A549 (cell line): Measurements from ENCODE around the gene SACS. TPM values are rescaled to one million over a fixed set of nuclear protein-coding genes. Genes with fewer than 3 reads are reported as not detected.

Experiments used
- ATAC-seq, 2 experiments: fragments of 200-7000 bp in 1 of 2; fragments of >200 bp in 1 of 2; cut with Nextera tagmentation in 1 of 2; cut with Tn5 transposase in 1 of 2; 3 replicates each; pipeline versions ENCODE4 v1.8.0 to v1.9.1; 2018 to 2020; ENCODE audit warnings: mild to moderate bottlenecking in 1 of 2, moderate library complexity in 1 of 2
- CTCF ChIA-PET: fragments of 300-600 bp; sonication (Branson Sonifier 250); formaldehyde crosslinking; extraction: SDS; loops from one replicate; lab custom pipeline; 2021; ENCODE audit warnings: antibody characterized with exemption, inconsistent platforms; lab: Yijun Ruan, JAX
- POLR2A ChIA-PET: fragments of 350-600 bp; formaldehyde crosslinking; extraction: SDS; loops from one replicate; lab custom pipeline; 2021; ENCODE audit warnings: antibody characterized with exemption, inconsistent platforms; lab: Yijun Ruan, JAX
- DNase-seq, 2 experiments: peaks; one replicate each; pipeline versions ENCODE4 v3.0.0 to v3.0.0-alpha.2; 2011 to 2016; ENCODE audit warnings: low read depth in 1 of 2, low spot score in 1 of 2
- FAIRE-seq: peaks from 2 replicates; lab custom pipeline; 2011; peaks lifted over from hg19 to GRCh38; lab: Jason Lieb, UNC
- H3K27ac ChIP-seq, 2 experiments: fragments of >200 bp; sonication (Bioruptor Twin); formaldehyde crosslinking; 3 replicates each; pipeline ENCODE4 v1.5.1; 2016 to 2017
- H3K4me1 ChIP-seq: fragments of >200 bp; sonication (Bioruptor Twin); formaldehyde crosslinking; 3 replicates; pipeline ENCODE4 v1.6.1; 2016
- H3K4me2 ChIP-seq: fragments of >200 bp; sonication (Bioruptor Twin); formaldehyde crosslinking; 3 replicates; pipeline ENCODE4 v1.6.1; 2016
- H3K4me3 ChIP-seq: fragments of >200 bp; sonication (Bioruptor Twin); formaldehyde crosslinking; 3 replicates; pipeline ENCODE4 v1.5.1; 2016
- H3K9me3 ChIP-seq: fragments of >200 bp; sonication (Bioruptor Twin); formaldehyde crosslinking; 3 replicates; pipeline ENCODE4 v1.6.1; 2016
- BHLHE40 ChIP-seq: IDR thresholded peaks from 2 replicates; pipeline ENCODE4 v1.6.1; 2012; ENCODE audit warnings: low read depth, low read length, inconsistent platforms
- CHD2 ChIP-seq: fragments of 150-350 bp; IDR thresholded peaks from 2 replicates; pipeline ENCODE4 v1.6.1; 2014; ENCODE audit warnings: low read length; ENCODE audit not compliant: partially characterized antibody
- CHD4 ChIP-seq: fragments of 200-600 bp; sonication (generic); IDR thresholded peaks from 2 replicates; pipeline ENCODE4 v1.6.1; 2016; ENCODE audit warnings: antibody characterized with exemption, mild to moderate bottlenecking, borderline replicate concordance
- E2F6 ChIP-seq: IDR thresholded peaks from 2 replicates; pipeline ENCODE4 v1.6.1; 2012; ENCODE audit warnings: low read depth, borderline replicate concordance
- EHMT2 ChIP-seq: fragments of 200-600 bp; sonication (generic); IDR thresholded peaks from 2 replicates; pipeline ENCODE4 v1.6.1; 2016; ENCODE audit warnings: antibody characterized with exemption, low read depth, mild to moderate bottlenecking, moderate library complexity
- EP300 ChIP-seq, 2 experiments: fragments of >200 bp; sonication (Bioruptor Twin); formaldehyde crosslinking; IDR thresholded peaks; 2 replicates in 1 of 2; 3 replicates in 1 of 2; pipeline ENCODE4 v1.6.1; 2016 to 2017
- ESRRA ChIP-seq: fragments of 150-350 bp; IDR thresholded peaks from 2 replicates; pipeline ENCODE4 v1.6.1; 2014; ENCODE audit warnings: mild to moderate bottlenecking, low read length, borderline replicate concordance
- FOXS1 ChIP-seq: fragments of 250-450 bp; sonication (Bioruptor Pico); IDR thresholded peaks from 2 replicates; pipeline ENCODE4 v1.5.0; 2020; ENCODE audit warnings: mild to moderate bottlenecking, moderate library complexity
- HDAC2 ChIP-seq: fragments of 200-600 bp; sonication (generic); IDR thresholded peaks from 2 replicates; pipeline ENCODE4 v1.6.1; 2016
- HEYL ChIP-seq: fragments of 250-450 bp; sonication (Bioruptor Pico); IDR thresholded peaks from 2 replicates; pipeline ENCODE4 v1.8.0; 2021; ENCODE audit warnings: mild to moderate bottlenecking, moderate library complexity
- HOXB13 ChIP-seq: fragments of 250-450 bp; sonication (Bioruptor Pico); IDR thresholded peaks from 2 replicates; pipeline ENCODE4 v1.5.0; 2020; ENCODE audit warnings: low read depth, mild to moderate bottlenecking, moderate library complexity
- MAFK ChIP-seq: fragments of 450-650 bp; IDR thresholded peaks from 2 replicates; pipeline ENCODE4 v1.6.1; 2014; ENCODE audit not compliant: partially characterized antibody
- MAX ChIP-seq: IDR thresholded peaks from 2 replicates; pipeline ENCODE4 v1.6.1; 2012
- NR3C1 ChIP-seq: fragments of >200 bp; sonication (Bioruptor Twin); formaldehyde crosslinking; IDR thresholded peaks from 3 replicates; pipeline ENCODE4 v1.6.1; 2017
- PHF8 ChIP-seq: fragments of 200-600 bp; sonication (generic); IDR thresholded peaks from 2 replicates; pipeline ENCODE4 v1.6.1; 2016; ENCODE audit warnings: low read depth, mild to moderate bottlenecking, antibody characterized with exemption, moderate library complexity, borderline replicate concordance
- POLR2A ChIP-seq: IDR thresholded peaks from 2 replicates; pipeline ENCODE4 v1.6.1; 2012; ENCODE audit warnings: mild to moderate bottlenecking, low read length
- POLR2AphosphoS2 ChIP-seq: conservative IDR thresholded peaks from 2 replicates; pipeline ENCODE4 v1.6.1; 2012; ENCODE audit warnings: low read length, improper control_type of control experiment, inconsistent platforms
- RARB ChIP-seq: fragments of 250-450 bp; sonication (Bioruptor Pico); IDR thresholded peaks from 2 replicates; pipeline ENCODE4 v1.8.0; 2021; ENCODE audit warnings: mild to moderate bottlenecking, moderate library complexity
- REST ChIP-seq: fragments of 200-600 bp; sonication (generic); IDR thresholded peaks from 2 replicates; pipeline ENCODE4 v1.6.1; 2016; ENCODE audit warnings: antibody characterized with exemption, mild to moderate bottlenecking, moderate library complexity
- TP53 ChIP-seq: fragments of 250-450 bp; sonication (Bioruptor Pico); IDR thresholded peaks from 2 replicates; pipeline ENCODE4 v1.5.0; 2021; ENCODE audit warnings: mild to moderate bottlenecking, moderate library complexity
- ZNF302 ChIP-seq: fragments of 250-450 bp; sonication (Bioruptor Pico); IDR thresholded peaks from 2 replicates; pipeline ENCODE4 v1.9.0; 2021; ENCODE audit warnings: inconsistent platforms, mild to moderate bottlenecking, moderate library complexity
- WGBS: methylation state at CpG from one replicate; pipeline ENCODE4 v1.1.6; 2017; ENCODE audit errors: missing lambda C conversion rate; 5-methylcytosine and 5-hydroxymethylcytosine counted together
- polyA minus RNA-seq: library from RNA; depleted of rRNA, polyadenylated mRNA; stranded (reverse); fragments of >200 nt; gene quantifications from 2 replicates; pipeline ENCODE4 v1.2.3, GENCODE V29; 2011; rRNA and poly(A)+ RNA removed
- polyA plus RNA-seq, 4 experiments: library from polyadenylated mRNA; depleted of rRNA in 3 of 4; stranded (reverse); fragments of >200 nt; fragmentation: RNase III in 1 of 4; extraction: RNeasy Plus Mini Kit Qiagen cat#74134 plus additional on column Dnase treatment in 1 of 4; gene quantifications; 2 replicates in 3 of 4; 3 replicates in 1 of 4; pipeline ENCODE4 v1.2.3, GENCODE V29; 2011 to 2017

SACS gene
- polyA plus RNA-seq (2011; rRNA removed) (22.0 and 23.8 TPM in 2 replicates), polyA plus RNA-seq (2017; fragmentation: RNase III; extraction: RNeasy Plus Mini Kit Qiagen cat#74134 plus additional on column Dnase treatment) (6.6 to 7.5 TPM (median 6.9 TPM) in 3 replicates), polyA minus RNA-seq (98.6 and 120 TPM in 2 replicates)
- 7.3 and 7.8 TPM in 2 replicates for polyA plus RNA-seq (2012; cell fraction: cytosol; rRNA removed)
- polyA plus RNA-seq (2012; cell fraction: nucleus; rRNA removed) = 8.4 and 11.1 TPM in 2 replicates

- ChIA-PET CTCF (interaction anchor here (0.9 to 1.2 kb wide), 3 partner anchors 34 to 466 kb away, joined by 3 to 5 read pairs (median 3); no protein-coding TSS in a partner anchor), POLR2A (no interaction called here)
- FAIRE-seq (no peak), ATAC-seq (peak; percentile 91 to 93), DNase-seq (peak; percentile 14 to 26)
- Histone ChIP-seq H3K9me3 (no peaks in the 10 kb centered on the region), H3K4me1 (peaks cover 8% of the 10 kb centered on the region), H3K4me2 (peak within 1 kb of the TSS; percentile 91), H3K27ac (peak within 1 kb of the TSS; percentile 84 to 87), H3K4me3 (peak within 1 kb of the TSS; percentile 86)
- TF ChIP-seq MAX (0 out of 2 replicates have a peak, but pooled peaks have one; percentile 10), HEYL (CRISPR knock-in tag) (no peak), EP300 (IDR thresholded peaks at IDR 0.05) (no peak), HOXB13 (CRISPR knock-in tag) (no peak), TP53 (CRISPR knock-in tag) (no peak), ZNF302 (CRISPR knock-in tag) (no peak), HDAC2 (no peak), POLR2A (peak; percentile 41), REST (peak; percentile 57; the same call in 1 of the 2 replicates), CHD2 (no peak)
- WGBS = 6% methylated on average over 19 of the region's 26 CpGs
Observed at GRCh38 chr13:23433171-23434153, at the start of gene SACS. Gene SACS (minus strand): TSS chr13:23433702. CDS start chr13:23411239, 22,463 bp downstream.

GRCh38 chr13:23480324-23480723 is 46.8 kb upstream of the SACS start:
- H3K4me3 ChIP-seq = no peak overlapping the region

GRCh38 chr13:23477101-23477500 is 43.6 kb upstream of the SACS start:
- Histone ChIP-seq H3K27ac (no peak overlapping the region), H3K4me3 (no peak overlapping the region), H3K4me1 (no peaks in the 10 kb centered on the region), H3K4me2 (no peak overlapping the region), H3K9me3 (0 out of 3 replicates have a peak, but pooled peaks cover 3% of the 10 kb centered on the region)
- TF ChIP-seq PHF8 (no peak), RARB (CRISPR knock-in tag) (no peak), NR3C1 (no peak), BHLHE40 (no peak), POLR2AphosphoS2 (no peak), E2F6 (no peak), CHD4 (no peak), MAFK (no peak), FOXS1 (CRISPR knock-in tag) (no peak), EHMT2 (no peak)
- DNase-seq = no peak
- ChIA-PET POLR2A (no interaction called here), CTCF (no interaction called here)
- ATAC-seq = no peak
- FAIRE-seq = no peak

More at GRCh38 chr13:23480324-23480723, 46.8 kb upstream of the SACS start:
- Histone ChIP-seq H3K4me1 (no peaks in the 10 kb centered on the region), H3K27ac (no peak overlapping the region), H3K9me3 (0 out of 3 replicates have a peak, but pooled peaks cover 3% of the 10 kb centered on the region), H3K4me2 (no peak overlapping the region)
- FAIRE-seq (no peak), ATAC-seq (no peak), DNase-seq (no peak)
- ChIA-PET POLR2A (no interaction called here), CTCF (interaction anchor here (1.3 kb wide), 1 partner anchor 98 kb away, joined by 4 read pairs; no protein-coding TSS in a partner anchor)
- TF ChIP-seq ZNF302 (CRISPR knock-in tag) (no peak), ESRRA (no peak), BHLHE40 (no peak)
- WGBS = 6% methylated on average over 1 of the region's 1 CpG
